ENCODE results near the gene MAP4K2. TPM values are rescaled to one million over a fixed set of nuclear protein-coding genes. Genes with fewer than 3 reads are reported as not detected.
A peak's percentile ranks its signal among the peaks of the same experiment; 100 is the strongest.

The MAP4K2 gene
- total RNA-seq, 2 donors from 2014 or later, result 23.3 to 39.1 TPM

DNA sequence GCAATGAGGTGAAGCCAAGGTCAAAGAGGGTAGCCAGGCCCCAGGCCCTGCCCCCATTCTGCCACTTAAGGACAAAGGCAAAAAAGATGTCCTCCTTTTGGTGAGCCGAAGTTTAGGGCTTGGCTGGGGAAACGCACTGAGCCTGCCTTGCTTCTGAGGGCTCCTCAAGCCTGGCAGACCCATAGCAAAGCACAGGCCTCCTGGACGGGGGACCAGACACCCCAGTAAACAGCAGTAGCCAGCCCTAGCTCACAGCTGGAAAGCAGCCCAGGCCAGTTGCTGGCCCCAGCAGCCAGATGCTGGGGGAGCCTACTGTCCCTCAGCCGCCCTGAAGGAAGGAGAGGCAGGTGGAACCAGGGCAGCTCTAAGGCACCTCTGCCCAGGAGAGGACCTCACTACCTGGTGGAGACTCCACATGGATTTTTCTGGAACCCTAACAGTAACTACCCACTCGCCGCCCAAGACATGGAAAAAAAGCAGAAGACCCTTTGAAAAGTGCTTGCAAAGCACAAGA, 39.4 kb downstream of the MAP4K2 start:
- ATAC-seq (ENCODE audit: insufficient number of reproducible peaks, low FRiP score, low read depth) (no peak), DNase-seq (ENCODE audit: low spot score) (no peak)
- Histone ChIP-seq H3K36me3 (peaks cover 54% of the 10 kb centered on the region), H3K27ac (peak overlapping the region; percentile 68 to 83), H3K4me3 (no peak overlapping the region), H3K27me3 (replicated peaks; ENCODE audit: insufficient read depth) (no peaks in the 10 kb centered on the region), H3K4me1 (ENCODE audit: control insufficient read depth in 1 of 2, low read depth in 2 of 2) (peaks cover 26 to 73% of the 10 kb centered on the region in 2 donors), H3K9me3 (no peaks in the 10 kb centered on the region)
- TF ChIP-seq, protein P1, sequence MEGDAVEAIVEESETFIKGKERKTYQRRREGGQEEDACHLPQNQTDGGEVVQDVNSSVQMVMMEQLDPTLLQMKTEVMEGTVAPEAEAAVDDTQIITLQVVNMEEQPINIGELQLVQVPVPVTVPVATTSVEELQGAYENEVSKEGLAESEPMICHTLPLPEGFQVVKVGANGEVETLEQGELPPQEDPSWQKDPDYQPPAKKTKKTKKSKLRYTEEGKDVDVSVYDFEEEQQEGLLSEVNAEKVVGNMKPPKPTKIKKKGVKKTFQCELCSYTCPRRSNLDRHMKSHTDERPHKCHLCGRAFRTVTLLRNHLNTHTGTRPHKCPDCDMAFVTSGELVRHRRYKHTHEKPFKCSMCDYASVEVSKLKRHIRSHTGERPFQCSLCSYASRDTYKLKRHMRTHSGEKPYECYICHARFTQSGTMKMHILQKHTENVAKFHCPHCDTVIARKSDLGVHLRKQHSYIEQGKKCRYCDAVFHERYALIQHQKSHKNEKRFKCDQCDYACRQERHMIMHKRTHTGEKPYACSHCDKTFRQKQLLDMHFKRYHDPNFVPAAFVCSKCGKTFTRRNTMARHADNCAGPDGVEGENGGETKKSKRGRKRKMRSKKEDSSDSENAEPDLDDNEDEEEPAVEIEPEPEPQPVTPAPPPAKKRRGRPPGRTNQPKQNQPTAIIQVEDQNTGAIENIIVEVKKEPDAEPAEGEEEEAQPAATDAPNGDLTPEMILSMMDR (IDR thresholded peaks at IDR 0.05), result no peak

DNA sequence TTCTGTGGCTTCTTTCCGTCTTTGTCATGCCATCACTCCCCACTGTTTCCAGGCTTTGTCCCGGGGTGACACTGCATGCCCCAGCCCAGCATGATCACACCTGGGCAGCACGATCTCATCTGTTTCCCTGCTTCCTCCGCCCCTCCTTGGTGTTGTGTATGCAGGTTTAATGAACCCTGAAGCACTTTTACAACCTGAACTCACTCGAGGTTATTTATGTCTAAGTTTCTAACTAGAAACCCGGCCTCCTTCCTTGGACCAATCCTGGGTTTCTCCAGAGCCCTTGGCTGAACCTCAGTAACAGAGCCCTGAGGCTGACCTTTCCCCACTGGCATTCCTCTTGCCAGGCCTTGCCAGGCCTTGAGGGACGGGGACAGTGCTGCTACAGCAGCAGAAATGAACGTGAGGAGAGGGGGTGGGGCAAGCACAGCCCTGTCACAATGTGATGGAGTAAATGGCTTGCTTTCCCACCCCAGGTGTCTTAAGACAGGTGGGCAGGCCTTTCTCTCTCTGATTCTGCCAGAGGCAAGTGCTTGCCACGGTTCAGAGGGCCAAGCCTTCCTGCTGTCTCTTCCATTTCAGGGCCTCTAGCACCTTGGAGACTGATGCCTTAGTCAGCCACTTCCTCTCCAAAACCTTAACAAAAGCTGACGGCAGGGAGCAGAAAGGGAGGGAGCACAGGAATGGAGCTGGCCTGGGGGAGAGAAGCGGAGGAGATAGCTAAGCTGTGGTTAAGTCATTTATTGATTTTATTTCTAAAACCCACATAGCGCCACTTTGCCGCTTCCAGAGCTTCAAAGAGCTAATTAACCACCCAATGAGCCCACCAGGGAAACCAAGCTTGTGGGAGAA, 40.1 kb downstream of the MAP4K2 start:
- DNase-seq (ENCODE audit: low spot score), result no peak
- TF ChIP-seq, protein P1 (IDR thresholded peaks at IDR 0.05), result no peak
- ATAC-seq (ENCODE audit: insufficient number of reproducible peaks, low FRiP score, low read depth), result no peak
- H3K9me3 ChIP-seq, result no peaks in the 10 kb centered on the region
- peak overlapping the region; percentile 68 to 83 for H3K27ac ChIP-seq
- no peaks in the 10 kb centered on the region for H3K27me3 ChIP-seq (replicated peaks; ENCODE audit: insufficient read depth)
- no peak overlapping the region for H3K4me3 ChIP-seq
- peaks cover 26 to 76% of the 10 kb centered on the region in 2 donors for H3K4me1 ChIP-seq (ENCODE audit: control insufficient read depth in 1 of 2, low read depth in 2 of 2)
- peaks cover 47% of the 10 kb centered on the region for H3K36me3 ChIP-seq

DNA sequence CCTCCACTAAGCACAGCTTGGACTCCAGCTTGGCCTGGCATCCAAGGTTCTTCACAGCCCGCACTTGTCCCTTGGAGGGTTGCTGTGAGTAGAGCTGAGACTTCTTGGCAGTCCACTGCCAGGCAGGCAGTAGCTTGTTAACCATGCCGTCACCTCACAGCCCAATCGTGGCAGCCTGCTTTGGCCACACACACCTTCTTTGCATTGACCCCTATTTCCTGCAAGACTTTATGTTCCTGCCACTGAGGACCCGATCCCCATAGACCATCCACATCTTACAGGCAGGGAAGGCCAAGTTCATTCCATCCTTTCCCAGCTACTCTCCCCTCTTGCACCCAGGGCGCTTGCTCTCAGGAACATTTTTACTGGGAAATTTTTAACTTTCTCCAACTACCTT, 40.7 kb downstream of the MAP4K2 start:
- TF ChIP-seq, protein P1 (IDR thresholded peaks at IDR 0.05), result no peak
- Histone ChIP-seq H3K4me1 (ENCODE audit: control insufficient read depth in 1 of 2, low read depth in 2 of 2) (peaks cover 26 to 70% of the 10 kb centered on the region in 2 donors), H3K4me3 (no peak overlapping the region), H3K27ac (peak overlapping the region; percentile 68 to 83), H3K9me3 (no peaks in the 10 kb centered on the region), H3K36me3 (peaks cover 41% of the 10 kb centered on the region), H3K27me3 (replicated peaks; ENCODE audit: insufficient read depth) (no peaks in the 10 kb centered on the region)
- no peak for ATAC-seq (ENCODE audit: insufficient number of reproducible peaks, low FRiP score, low read depth)
- DNase-seq (ENCODE audit: low spot score), result no peak

DNA sequence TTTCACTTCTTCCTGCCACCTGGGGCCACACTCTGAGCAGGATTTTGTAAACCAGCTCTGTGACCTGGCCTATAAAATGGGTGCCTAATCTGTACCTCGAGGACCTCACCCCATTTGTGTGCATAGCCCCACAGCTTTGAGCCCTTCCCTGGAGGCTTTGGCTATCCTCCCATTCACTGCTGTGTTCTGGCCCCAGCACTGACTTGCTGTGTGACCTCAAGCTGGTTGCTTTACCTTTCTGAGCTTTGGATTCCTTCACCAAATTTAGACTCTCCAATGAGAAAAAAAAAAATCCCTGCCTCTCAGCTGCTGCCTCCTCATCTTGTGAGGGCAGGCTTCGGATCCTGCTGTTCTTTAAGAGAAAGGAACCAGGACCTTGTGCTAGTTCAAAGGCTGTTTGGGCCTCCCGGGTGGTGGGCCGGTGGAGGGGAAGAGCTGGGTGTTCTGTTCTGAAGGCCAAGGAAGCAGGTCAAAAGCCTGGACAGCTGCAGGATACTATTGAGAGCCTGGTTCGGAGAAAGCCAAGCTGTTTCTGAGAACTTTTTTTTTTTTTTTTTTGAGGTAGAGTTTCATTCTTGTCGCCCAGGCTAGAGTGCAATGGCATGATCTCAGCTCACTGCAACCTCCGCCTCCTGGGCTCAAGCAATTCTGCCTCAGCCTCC, 42.1 kb downstream of the MAP4K2 start:
- TF ChIP-seq, protein P1 (IDR thresholded peaks at IDR 0.05), result no peak
- H3K27ac ChIP-seq, result peak overlapping the region; percentile 59 to 83
- no peak overlapping the region for H3K4me3 ChIP-seq
- H3K9me3 ChIP-seq, result no peaks in the 10 kb centered on the region
- H3K36me3 ChIP-seq, result peaks cover 30% of the 10 kb centered on the region
- peaks cover 26 to 70% of the 10 kb centered on the region in 2 donors for H3K4me1 ChIP-seq (ENCODE audit: control insufficient read depth in 1 of 2, low read depth in 2 of 2)
- no peak for DNase-seq (ENCODE audit: low spot score)
- ATAC-seq (ENCODE audit: insufficient number of reproducible peaks, low FRiP score, low read depth), result no peak
- H3K27me3 ChIP-seq (replicated peaks; ENCODE audit: insufficient read depth), result no peaks in the 10 kb centered on the region
